Gastrocnemius medialis (tissue), 4 donors: Measurements from ENCODE around the gene FFAR2. TPM values are rescaled to one million over a fixed set of nuclear protein-coding genes. Genes with fewer than 3 reads are reported as not detected.

Experiments used
- ATAC-seq, 2 donors: fragments of 150-250 bp; one replicate each; pipeline ENCODE4 v1.9.1; 2016
- DNase-seq, 2 donors: peaks; one replicate each; pipeline ENCODE4 v3.0.0-alpha.2; 2019
- H3K27ac ChIP-seq, 4 donors: fragments of 200-600 bp; sonication (generic); 1 replicate in 1 of 4; 2 replicates in 3 of 4; pipeline ENCODE4 v1.5.1; 2016 to 2018; ENCODE audit warnings: mild to moderate bottlenecking in 2 of 4, moderate library complexity in 1 of 4
- H3K27me3 ChIP-seq, 3 donors: fragments of 200-600 bp; sonication (generic) in 2 of 3; 1 replicate in 1 of 3; 2 replicates in 2 of 3; pipeline versions ENCODE4 v1.5.1 to v1.6.0; 2016 to 2019; ENCODE audit warnings: mild to moderate bottlenecking in 1 of 3, moderate library complexity in 1 of 3
- H3K36me3 ChIP-seq, 2 donors: fragments of 200-600 bp; sonication (generic) in 1 of 2; one replicate each; pipeline ENCODE4 v1.5.1; 2017 to 2018
- H3K4me1 ChIP-seq, 2 donors: fragments of 200-600 bp; sonication (generic) in 1 of 2; one replicate each; pipeline ENCODE4 v1.5.1; 2016 to 2017; ENCODE audit warnings: mild to moderate bottlenecking in 2 of 2
- H3K4me3 ChIP-seq, 4 donors: fragments of 200-600 bp; sonication (generic) in 3 of 4; 1 replicate in 1 of 4; 2 replicates in 3 of 4; pipeline ENCODE4 v1.5.1; 2016 to 2019; ENCODE audit warnings: mild to moderate bottlenecking in 2 of 4
- H3K9me3 ChIP-seq, 3 donors: fragments of 200-600 bp; sonication (generic) in 2 of 3; 1 replicate in 1 of 3; 2 replicates in 2 of 3; pipeline ENCODE4 v1.5.1; 2016 to 2019
- CTCF ChIP-seq, 5 experiments: fragments of 450-650 bp in 3 of 5; fragments of 200-600 bp in 2 of 5; sonication (generic) in 2 of 5; IDR thresholded peaks in 4 of 5; conservative IDR thresholded peaks in 1 of 5; 1 replicate in 4 of 5; 2 replicates in 1 of 5; pipeline ENCODE4 v1.5.1; 2016 to 2019; ENCODE audit warnings: antibody characterized with exemption in 5 of 5, mild to moderate bottlenecking in 3 of 5, moderate library complexity in 3 of 5
- POLR2A ChIP-seq, 2 donors: fragments of 450-650 bp; IDR thresholded peaks; one replicate each; pipeline ENCODE4 v1.6.1; 2017; ENCODE audit warnings: antibody characterized with exemption in 2 of 2, mild to moderate bottlenecking in 2 of 2, moderate library complexity in 2 of 2
- in situ Hi-C, 4 donors: fragments of 200-750 bp; cut with MboI; loops; one replicate each; pipeline versions ENCODE4 v1.15.0 to v1.8.0; 2017; ENCODE audit warnings: low sequenced_read_pairs in 4 of 4
- intact Hi-C: fragments of 100-400 bp; cut with DNase I; formaldehyde crosslinking; loops from one replicate; pipeline ENCODE4 v1.15.1; 2023; ENCODE audit warnings: low total_unique reads
- total RNA-seq, 4 donors: library from RNA; depleted of rRNA; stranded (reverse); fragments of >200 nt; gene quantifications; one replicate each; pipeline versions ENCODE4 v1.1.0 to v1.2.3, GENCODE V29; 2016

Gene FFAR2
- total RNA-seq, 4 donors from 2014 or later: not detected

- TF ChIP-seq CTCF (IDR thresholded peaks at IDR 0.05 in 4 of 5, conservative IDR thresholded peaks at IDR 0.05 in 1 of 5) (no peak), POLR2A (IDR thresholded peaks at IDR 0.05) (no peak)
Measured at GRCh38 chr19:35408284-35409171, 39.5 kb upstream of the FFAR2 start.

GRCh38 chr19:35409191-35409590 lies 38.9 kb upstream of the FFAR2 start:
- Histone ChIP-seq H3K4me1 (no peaks in the 10 kb centered on the region), H3K9me3 (no peaks in the 10 kb centered on the region), H3K27me3 (peaks cover 0 to 2% (median 0%) of the 10 kb centered on the region in 3 donors), H3K4me3 (no peak overlapping the region), H3K36me3 (no peaks in the 10 kb centered on the region), H3K27ac (no peak overlapping the region)
- in situ Hi-C loops: no loop called here
- TF ChIP-seq POLR2A (IDR thresholded peaks at IDR 0.05): no peak
- TF ChIP-seq CTCF (IDR thresholded peaks at IDR 0.05 in 4 of 5, conservative IDR thresholded peaks at IDR 0.05 in 1 of 5): no peak
- DNase-seq (no peak), ATAC-seq (no peak)
- intact Hi-C loops: no loop called here

More at GRCh38 chr19:35408284-35409171, 39.5 kb upstream of the FFAR2 start:
- peaks cover 0 to under 1% (median 0%) of the 10 kb centered on the region in 3 donors for H3K27me3 ChIP-seq
- no peaks in the 10 kb centered on the region for H3K4me1 ChIP-seq
- in situ Hi-C loops (no loop called here), intact Hi-C loops (no loop called here)
- H3K9me3 ChIP-seq: no peaks in the 10 kb centered on the region
- ATAC-seq (no peak), DNase-seq (no peak)
- no peak overlapping the region for H3K4me3 ChIP-seq
- H3K27ac ChIP-seq: no peak overlapping the region
- no peaks in the 10 kb centered on the region for H3K36me3 ChIP-seq

- no peak for ATAC-seq
- Histone ChIP-seq H3K36me3 (no peaks in the 10 kb centered on the region), H3K4me1 (no peaks in the 10 kb centered on the region), H3K27ac (no peak overlapping the region), H3K4me3 (no peak overlapping the region), H3K27me3 (peaks cover 0 to 5% (median 0%) of the 10 kb centered on the region in 3 donors), H3K9me3 (no peaks in the 10 kb centered on the region)
- in situ Hi-C loops: no loop called here
- TF ChIP-seq POLR2A (IDR thresholded peaks at IDR 0.05) (no peak), CTCF (IDR thresholded peaks at IDR 0.05 in 4 of 5, conservative IDR thresholded peaks at IDR 0.05 in 1 of 5) (no peak)
- intact Hi-C loops: no loop called here
- no peak for DNase-seq
Measured at GRCh38 chr19:35410487-35410886, 37.6 kb upstream of the FFAR2 start.

GRCh38 chr19:35414442-35414841 lies 33.6 kb upstream of the FFAR2 start:
- Histone ChIP-seq H3K36me3 (no peaks in the 10 kb centered on the region), H3K4me3 (no peak overlapping the region), H3K27me3 (peaks cover 0 to 5% (median 0%) of the 10 kb centered on the region in 3 donors), H3K4me1 (no peaks in the 10 kb centered on the region), H3K27ac (no peak overlapping the region), H3K9me3 (no peaks in the 10 kb centered on the region)
- TF ChIP-seq CTCF (IDR thresholded peaks at IDR 0.05 in 4 of 5, conservative IDR thresholded peaks at IDR 0.05 in 1 of 5): no peak
- no peak for TF ChIP-seq POLR2A (IDR thresholded peaks at IDR 0.05)
- DNase-seq: no peak
- no peak for ATAC-seq
- intact Hi-C loops (no loop called here), in situ Hi-C loops (no loop called here)
